GM12801 (cell line): ENCODE results near the gene GFI1.

Experiments
- CTCF ChIP-seq: IDR thresholded peaks from one replicate; pipeline ENCODE4 v1.5.1; 2011; ENCODE audit warnings: control low read depth; ENCODE audit not compliant: insufficient read length; ENCODE audit errors: extremely low read depth

GFI1 gene

GRCh38 chr1:92486251-92487077, at the start of gene GFI1:
Gene GFI1, minus strand, starts transcription at chr1:92486925. Its CDS starts 3,438 bp downstream, at chr1:92483487.
- no peak for TF ChIP-seq CTCF

- TF ChIP-seq CTCF, result no peak
Measured at GRCh38 chr1:92527670-92528069, 40.9 kb upstream of the GFI1 start.

- TF ChIP-seq CTCF, result no peak
Measured at GRCh38 chr1:92519043-92519442, 32.3 kb upstream of the GFI1 start.

- no peak for TF ChIP-seq CTCF
Measured at GRCh38 chr1:92516574-92516973, 29.8 kb upstream of the GFI1 start.

GRCh38 chr1:92515796-92516201, 29.1 kb upstream of the GFI1 start:
- no peak for TF ChIP-seq CTCF

- no peak for TF ChIP-seq CTCF
Measured at GRCh38 chr1:92511541-92511940, 24.8 kb upstream of the GFI1 start.

- TF ChIP-seq CTCF, result no peak
Measured at GRCh38 chr1:92509619-92510018, 22.9 kb upstream of the GFI1 start.
